Stomach (tissue), 4 donors: ENCODE measurements around the gene FAM241B.

Experiments used
- CTCF ChIP-seq, 7 experiments: fragments of 450-650 bp in 4 of 7; fragments of 200-600 bp in 3 of 7; sonication (generic) in 3 of 7; IDR thresholded peaks; one replicate each; pipeline ENCODE4 v1.5.1; 2016 to 2019; ENCODE audit warnings: antibody characterized with exemption in 7 of 7, control low read depth in 2 of 7, mild to moderate bottlenecking in 1 of 7
- POLR2A ChIP-seq, 4 donors: fragments of 450-650 bp; IDR thresholded peaks; one replicate each; pipeline ENCODE4 v1.6.1; 2016; ENCODE audit warnings: antibody characterized with exemption in 4 of 4, control low read depth in 2 of 4, mild to moderate bottlenecking in 1 of 4, moderate library complexity in 1 of 4
- POLR2AphosphoS5 ChIP-seq, 3 donors: sonication (generic); formaldehyde crosslinking; IDR thresholded peaks; one replicate each; pipeline ENCODE4 v1.6.1; 2016; ENCODE audit warnings: antibody characterized with exemption in 3 of 3

DNA sequence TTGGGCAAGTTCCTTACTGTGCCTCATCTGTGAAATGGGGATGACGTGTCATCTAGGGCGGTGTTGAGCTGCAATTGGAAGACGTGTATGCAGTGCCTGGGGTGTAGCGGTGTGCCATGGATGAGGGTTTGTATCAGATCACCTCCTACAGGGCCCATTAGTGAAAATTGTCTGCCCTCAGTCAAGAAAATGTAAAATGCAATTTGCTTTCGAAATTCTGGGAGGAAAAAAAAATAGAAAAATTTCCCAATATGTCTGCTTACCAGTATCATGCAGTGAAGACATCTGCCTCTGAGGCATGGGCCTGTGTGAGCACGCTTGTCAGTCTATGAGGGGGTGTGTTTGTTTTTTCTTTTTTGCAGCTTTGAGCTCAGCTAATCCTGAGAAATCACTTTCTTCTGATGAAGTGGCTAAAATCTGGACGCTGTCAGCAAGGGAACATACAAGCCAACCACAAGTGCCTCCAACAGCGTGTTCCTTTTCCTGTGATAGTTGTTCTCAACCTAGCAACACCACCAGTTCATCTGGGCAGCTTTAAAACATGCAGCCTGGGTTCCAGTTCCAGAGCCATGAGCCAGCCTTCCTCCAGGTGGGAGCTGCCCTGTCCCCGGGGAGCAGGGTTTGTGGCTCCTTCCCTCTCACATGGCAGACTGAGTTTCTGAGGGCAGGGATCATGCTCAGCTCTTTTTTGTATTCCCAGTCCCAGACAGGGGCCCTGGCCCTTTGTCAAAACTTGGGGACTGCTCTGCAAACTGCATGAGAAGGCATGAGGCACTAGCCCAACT is 10.3 kb downstream of the FAM241B start:
- TF ChIP-seq CTCF (IDR thresholded peaks at IDR 0.05) = no peak
- TF ChIP-seq POLR2AphosphoS5 (IDR thresholded peaks at IDR 0.05) = no peak
- no peak for TF ChIP-seq POLR2A (IDR thresholded peaks at IDR 0.05)
